Transverse colon (tissue), 4 donors: Measurements from ENCODE around the gene ADAM12.

ENCODE experiments used
- EP300 ChIP-seq: sonication (generic); formaldehyde crosslinking; IDR thresholded peaks from one replicate; pipeline ENCODE4 v1.6.1; 2017; ENCODE audit warnings: antibody characterized with exemption, low read depth
- POLR2AphosphoS5 ChIP-seq, 3 donors: sonication (generic); formaldehyde crosslinking; IDR thresholded peaks; one replicate each; pipeline ENCODE4 v1.6.1; 2016; ENCODE audit warnings: antibody characterized with exemption in 3 of 3
- TF ChIP-seq, protein P1 (sequence below), 5 experiments: fragments of 200-600 bp in 3 of 5; fragments of 450-650 bp in 2 of 5; sonication (generic) in 3 of 5; IDR thresholded peaks; 1 replicate in 2 of 5; 2 replicates in 3 of 5; pipeline ENCODE4 v1.5.1; 2016 to 2017; ENCODE audit warnings: antibody characterized with exemption in 5 of 5, inconsistent platforms in 3 of 5, mild to moderate bottlenecking in 2 of 5, moderate library complexity in 1 of 5

GRCh38 chr10:126409821-126410220 is 21.5 kb upstream of the ADAM12 start:
- TF ChIP-seq, protein P1, sequence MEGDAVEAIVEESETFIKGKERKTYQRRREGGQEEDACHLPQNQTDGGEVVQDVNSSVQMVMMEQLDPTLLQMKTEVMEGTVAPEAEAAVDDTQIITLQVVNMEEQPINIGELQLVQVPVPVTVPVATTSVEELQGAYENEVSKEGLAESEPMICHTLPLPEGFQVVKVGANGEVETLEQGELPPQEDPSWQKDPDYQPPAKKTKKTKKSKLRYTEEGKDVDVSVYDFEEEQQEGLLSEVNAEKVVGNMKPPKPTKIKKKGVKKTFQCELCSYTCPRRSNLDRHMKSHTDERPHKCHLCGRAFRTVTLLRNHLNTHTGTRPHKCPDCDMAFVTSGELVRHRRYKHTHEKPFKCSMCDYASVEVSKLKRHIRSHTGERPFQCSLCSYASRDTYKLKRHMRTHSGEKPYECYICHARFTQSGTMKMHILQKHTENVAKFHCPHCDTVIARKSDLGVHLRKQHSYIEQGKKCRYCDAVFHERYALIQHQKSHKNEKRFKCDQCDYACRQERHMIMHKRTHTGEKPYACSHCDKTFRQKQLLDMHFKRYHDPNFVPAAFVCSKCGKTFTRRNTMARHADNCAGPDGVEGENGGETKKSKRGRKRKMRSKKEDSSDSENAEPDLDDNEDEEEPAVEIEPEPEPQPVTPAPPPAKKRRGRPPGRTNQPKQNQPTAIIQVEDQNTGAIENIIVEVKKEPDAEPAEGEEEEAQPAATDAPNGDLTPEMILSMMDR (IDR thresholded peaks at IDR 0.05): no peak
- TF ChIP-seq POLR2AphosphoS5 (IDR thresholded peaks at IDR 0.05): no peak
- TF ChIP-seq EP300: no peak
